GM12873 (cell line): ENCODE measurements around the gene ADAMTS12.
A peak's percentile ranks its signal among the peaks of the same experiment; 100 is the strongest.

Experiments used
- TF ChIP-seq, protein P1 (sequence below): IDR thresholded peaks from 2 replicates; pipeline ENCODE4 v1.5.1; 2012; ENCODE audit warnings: low read depth, mild to moderate bottlenecking, moderate library complexity, low read length, control low read depth; ENCODE audit not compliant: insufficient read depth; ENCODE audit errors: missing control alignments

Gene ADAMTS12

DNA sequence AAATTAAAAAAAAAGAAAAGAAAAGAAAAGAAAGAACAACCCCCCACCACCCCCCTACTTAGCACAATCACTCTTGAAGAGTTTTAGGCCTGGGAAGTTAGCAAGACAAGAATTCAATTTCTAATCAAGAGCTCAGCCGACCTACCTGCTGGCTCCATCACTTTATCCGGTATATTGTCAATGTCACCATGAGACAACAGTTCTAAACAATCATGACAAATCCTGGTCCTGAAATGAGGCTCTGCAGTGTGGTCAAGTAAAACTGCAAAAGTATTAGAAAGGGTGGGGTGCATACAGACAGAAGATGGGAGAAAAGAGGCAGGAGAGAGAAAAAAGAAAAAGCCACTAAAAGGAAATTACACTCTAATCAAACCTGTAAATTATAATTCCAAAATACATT lies 287.3 kb downstream of the ADAMTS12 start:
- TF ChIP-seq, protein P1, sequence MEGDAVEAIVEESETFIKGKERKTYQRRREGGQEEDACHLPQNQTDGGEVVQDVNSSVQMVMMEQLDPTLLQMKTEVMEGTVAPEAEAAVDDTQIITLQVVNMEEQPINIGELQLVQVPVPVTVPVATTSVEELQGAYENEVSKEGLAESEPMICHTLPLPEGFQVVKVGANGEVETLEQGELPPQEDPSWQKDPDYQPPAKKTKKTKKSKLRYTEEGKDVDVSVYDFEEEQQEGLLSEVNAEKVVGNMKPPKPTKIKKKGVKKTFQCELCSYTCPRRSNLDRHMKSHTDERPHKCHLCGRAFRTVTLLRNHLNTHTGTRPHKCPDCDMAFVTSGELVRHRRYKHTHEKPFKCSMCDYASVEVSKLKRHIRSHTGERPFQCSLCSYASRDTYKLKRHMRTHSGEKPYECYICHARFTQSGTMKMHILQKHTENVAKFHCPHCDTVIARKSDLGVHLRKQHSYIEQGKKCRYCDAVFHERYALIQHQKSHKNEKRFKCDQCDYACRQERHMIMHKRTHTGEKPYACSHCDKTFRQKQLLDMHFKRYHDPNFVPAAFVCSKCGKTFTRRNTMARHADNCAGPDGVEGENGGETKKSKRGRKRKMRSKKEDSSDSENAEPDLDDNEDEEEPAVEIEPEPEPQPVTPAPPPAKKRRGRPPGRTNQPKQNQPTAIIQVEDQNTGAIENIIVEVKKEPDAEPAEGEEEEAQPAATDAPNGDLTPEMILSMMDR, result no peak

DNA sequence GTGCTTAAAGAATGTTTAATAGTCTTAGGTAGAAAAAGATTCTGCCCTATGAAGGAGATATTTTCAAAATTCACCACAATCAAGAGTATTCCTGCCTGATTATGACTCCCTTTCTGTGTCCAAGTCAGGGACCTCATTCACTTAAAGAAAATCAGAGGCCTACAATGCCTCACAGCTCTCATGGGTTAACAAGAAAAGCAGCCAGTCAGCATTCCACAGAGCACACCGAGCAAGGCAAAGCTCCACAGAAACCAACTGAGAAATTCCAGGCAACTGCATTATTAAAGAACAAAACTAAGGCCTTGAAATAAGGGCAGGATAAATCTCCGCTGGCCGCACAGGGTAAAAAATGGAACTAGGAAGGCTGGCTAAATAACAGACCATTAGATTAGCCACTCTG lies 289.9 kb downstream of the ADAMTS12 start:
- TF ChIP-seq, protein P1, result no peak

DNA sequence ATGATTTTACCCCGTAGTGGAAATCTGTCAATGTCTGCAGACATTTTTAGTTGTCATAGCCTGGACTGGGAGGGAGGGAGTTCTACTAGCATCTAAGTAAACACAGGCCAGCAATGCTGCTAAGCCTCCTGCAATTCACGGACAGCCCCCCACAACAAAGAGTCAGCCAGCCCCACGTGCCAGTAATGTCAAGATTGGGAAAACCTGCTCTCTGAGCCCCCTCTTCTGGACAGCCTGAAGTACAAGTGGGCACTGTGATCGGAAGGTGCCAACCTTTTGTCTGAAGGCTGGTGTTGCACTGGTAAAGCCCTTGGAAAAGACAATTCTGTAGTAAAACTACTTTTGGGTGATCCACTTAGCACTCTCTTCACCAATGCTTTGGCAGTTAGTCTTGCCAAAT lies 296.5 kb downstream of the ADAMTS12 start:
- TF ChIP-seq, protein P1, result no peak

DNA sequence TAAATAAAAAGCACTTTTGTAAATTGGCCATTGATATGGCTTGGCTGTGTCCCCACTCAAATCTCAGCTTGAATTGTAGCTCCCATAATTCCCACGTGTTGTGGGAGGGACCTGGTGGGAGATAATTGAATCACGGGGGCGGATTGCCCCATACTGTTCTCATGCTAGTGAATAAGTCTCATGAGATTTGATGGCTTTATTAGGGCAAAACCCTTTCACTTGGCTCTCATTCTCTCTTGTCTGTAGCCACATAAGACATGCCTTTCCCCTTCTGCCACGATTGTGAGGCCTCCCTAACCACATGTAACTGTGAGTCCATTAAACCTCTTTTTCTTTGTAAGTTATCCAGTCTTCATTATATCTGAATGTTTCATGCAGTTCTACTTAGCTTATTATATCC lies 297.8 kb downstream of the ADAMTS12 start:
- TF ChIP-seq, protein P1, result no peak

DNA sequence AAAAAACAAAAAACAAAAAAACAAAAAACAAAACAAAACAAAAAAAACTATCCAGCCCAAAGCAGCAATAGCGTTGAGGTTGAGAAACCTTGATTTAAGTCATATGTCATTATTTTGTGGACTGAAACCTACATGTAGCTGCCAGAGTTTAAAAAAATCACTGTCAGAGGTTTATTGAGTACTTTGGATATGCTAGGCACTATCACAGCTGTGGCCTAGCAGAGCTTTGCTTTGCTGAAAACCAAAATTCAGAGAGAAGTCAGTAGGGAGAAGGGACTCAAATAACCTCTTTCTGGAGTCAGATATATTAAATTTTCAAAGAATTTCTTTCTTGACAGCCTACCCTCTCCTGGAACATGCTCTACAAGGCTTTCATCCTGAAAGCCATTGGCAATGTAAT lies 299.5 kb downstream of the ADAMTS12 start:
- TF ChIP-seq, protein P1, result no peak

DNA sequence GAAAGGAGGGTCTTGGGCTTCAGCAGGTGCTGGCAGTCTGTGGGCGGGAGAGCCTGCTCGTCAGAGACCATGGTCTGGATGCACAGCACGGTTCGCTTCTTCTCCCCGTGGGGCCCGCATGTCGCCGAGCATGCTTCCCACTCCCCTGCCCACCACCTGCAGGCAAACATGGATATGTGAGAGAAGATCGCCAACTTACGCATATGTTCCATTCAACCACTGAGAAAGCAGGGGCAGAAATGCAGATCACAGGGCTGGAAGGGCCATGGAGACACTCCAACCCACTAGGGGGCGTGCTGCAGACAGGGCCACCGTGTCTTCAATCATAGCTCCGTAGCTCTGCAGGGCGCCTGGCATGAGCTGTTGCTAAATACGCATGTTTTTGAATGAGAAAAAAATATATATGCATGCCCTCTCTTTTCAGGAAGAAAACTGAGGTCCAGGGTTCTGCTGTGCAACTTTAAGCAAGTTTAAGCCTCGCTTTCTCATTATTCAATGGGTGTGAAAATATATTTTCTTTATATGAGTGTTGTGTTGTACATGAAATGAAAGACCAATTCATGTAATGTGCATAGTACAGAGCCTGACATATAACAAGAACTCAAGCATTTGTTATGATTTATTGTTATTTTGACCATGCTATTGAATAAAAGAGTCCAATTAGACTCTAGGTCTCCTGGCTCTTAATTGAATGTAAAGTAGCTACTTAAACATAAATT lies 303.0 kb downstream of the ADAMTS12 start:
- TF ChIP-seq, protein P1, result peak; percentile 74

DNA sequence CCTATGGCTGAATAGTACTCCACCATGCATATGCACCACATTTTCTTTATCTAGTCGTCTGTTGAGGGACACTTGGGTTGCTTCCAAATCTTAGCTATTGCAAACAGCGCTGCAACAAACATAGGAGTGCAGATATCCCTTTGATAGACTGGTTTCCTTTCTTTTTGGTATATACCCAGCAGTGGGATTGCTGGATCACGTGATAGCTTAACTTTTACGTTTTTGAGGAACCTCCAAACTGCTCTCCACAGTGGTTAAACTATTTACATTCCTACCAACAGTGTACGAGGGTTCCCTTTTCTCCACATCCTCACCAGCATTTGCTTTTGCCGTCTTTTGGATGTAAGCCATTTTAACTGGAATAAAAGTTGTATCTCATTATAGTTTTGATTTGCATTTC lies 308.5 kb downstream of the ADAMTS12 start:
- TF ChIP-seq, protein P1, result no peak
